Caco-2 (cell line): ENCODE measurements around the gene ARHGAP24. TPM values are rescaled to one million over a fixed set of nuclear protein-coding genes. Genes with fewer than 3 reads are reported as not detected.

ENCODE experiments used
- BruUV-seq: library from RNA; stranded (reverse); fragments of 400-500 nt; replicated peaks from 2 replicates; lab custom pipeline; 2021; lab: Mats Ljungman, UMichigan
- CTCF ChIA-PET: fragments of 300-600 bp; sonication (Branson Sonifier 250); formaldehyde crosslinking; loops from one replicate; lab custom pipeline; 2022; ENCODE audit warnings: antibody characterized with exemption; lab: Charles Lee
- POLR2A ChIA-PET: fragments of 300-600 bp; sonication (Branson Sonifier 250); formaldehyde crosslinking; loops from one replicate; lab custom pipeline; 2022; ENCODE audit warnings: antibody characterized with exemption; lab: Charles Lee
- DNase-seq, 2 experiments: peaks; one replicate each; pipeline versions ENCODE4 v3.0.0 to v3.0.0-alpha.2; 2020 to 2022
- H3K27me3 ChIP-seq: replicated peaks from 2 replicates; pipeline ENCODE4 v1.6.0; 2011; ENCODE audit warnings: low read length; ENCODE audit not compliant: control insufficient read depth, insufficient read depth
- H3K36me3 ChIP-seq: 2 replicates; pipeline ENCODE4 v1.5.1; 2011; ENCODE audit warnings: low read length; ENCODE audit not compliant: control insufficient read depth, insufficient read depth
- H3K4me1 ChIP-seq: fragments of 250-450 bp; sonication (Bioruptor Pico); 2 replicates; pipeline ENCODE4 v1.5.1; 2020; ENCODE audit warnings: mild to moderate bottlenecking
- H3K4me3 ChIP-seq: 2 replicates; pipeline ENCODE4 v1.5.1; 2011; ENCODE audit warnings: low read depth, mild to moderate bottlenecking, control low read depth, low read length
- H3K9me3 ChIP-seq: fragments of 250-450 bp; sonication (Bioruptor Pico); 2 replicates; pipeline ENCODE4 v1.5.1; 2020; ENCODE audit warnings: mild to moderate bottlenecking, moderate library complexity
- H3K27ac Mint-ChIP-seq: one replicate; pipeline ENCODE4 v1.8.0; 2022; ENCODE audit warnings: mixed read lengths; ENCODE audit not compliant: unreplicated experiment
- H3K27me3 Mint-ChIP-seq: one replicate; pipeline ENCODE4 v1.8.0; 2022; ENCODE audit warnings: mixed read lengths; ENCODE audit not compliant: insufficient read depth, unreplicated experiment
- H3K36me3 Mint-ChIP-seq: one replicate; pipeline ENCODE4 v1.8.0; 2022; ENCODE audit warnings: mild to moderate bottlenecking, mixed read lengths; ENCODE audit not compliant: insufficient read depth, unreplicated experiment
- H3K4me1 Mint-ChIP-seq: one replicate; pipeline ENCODE4 v1.8.0; 2022; ENCODE audit warnings: low read depth, mixed read lengths; ENCODE audit not compliant: unreplicated experiment
- H3K4me3 Mint-ChIP-seq: one replicate; pipeline ENCODE4 v1.8.0; 2022; ENCODE audit warnings: mild to moderate bottlenecking, moderate library complexity, mixed read lengths; ENCODE audit not compliant: unreplicated experiment
- H3K9me3 Mint-ChIP-seq: one replicate; pipeline ENCODE4 v1.8.0; 2022; ENCODE audit warnings: mixed read lengths; ENCODE audit not compliant: unreplicated experiment
- CTCF ChIP-seq, 2 experiments: fragments of 200-600 bp in 1 of 2; IDR thresholded peaks; 1 replicate in 1 of 2; 2 replicates in 1 of 2; pipeline versions ENCODE4 v1.5.1 to v1.8.0; 2011 to 2022; ENCODE audit warnings: antibody characterized with exemption in 1 of 2, control low read depth in 1 of 2, inconsistent platforms in 1 of 2, low read depth in 1 of 2, low read length in 1 of 2, mild to moderate bottlenecking in 1 of 2, moderate library complexity in 1 of 2; ENCODE audit not compliant: insufficient read depth in 1 of 2, severe bottlenecking in 1 of 2, unreplicated experiment in 1 of 2
- intact Hi-C: fragments of 100-400 bp; cut with micrococcal nuclease; formaldehyde crosslinking; loops from one replicate; pipeline ENCODE4 v1.10.0; 2022; ENCODE audit not compliant: unreplicated experiment
- total RNA-seq: library from RNA; stranded (reverse); gene quantifications from 2 replicates; pipeline ENCODE4 v1.2.3, GENCODE V29; 2022

ARHGAP24 gene
- total RNA-seq, 1 experiment from 2014 or later = 2.8 TPM

GRCh38 chr4:85603437-85604336 lies 128.7 kb downstream of the ARHGAP24 start:
- H3K27me3 Mint-ChIP-seq = no peaks in the 10 kb centered on the region
- H3K36me3 Mint-ChIP-seq = no peaks in the 10 kb centered on the region
- H3K9me3 ChIP-seq = no peaks in the 10 kb centered on the region
- no peak overlapping the region for H3K27ac Mint-ChIP-seq
- no peak overlapping the region for H3K4me3 ChIP-seq
- CTCF ChIA-PET = no interaction called here
- DNase-seq = no peak
- POLR2A ChIA-PET = no interaction called here
- no TSS peak for BruUV-seq
- intact Hi-C loops = no loop called here
- H3K9me3 Mint-ChIP-seq = no peaks in the 10 kb centered on the region
- no peaks in the 10 kb centered on the region for H3K4me1 Mint-ChIP-seq
- no peaks in the 10 kb centered on the region for H3K27me3 ChIP-seq
- no peak overlapping the region for H3K4me3 Mint-ChIP-seq
- H3K36me3 ChIP-seq = no peaks in the 10 kb centered on the region
- TF ChIP-seq CTCF (IDR thresholded peaks at IDR 0.05; ENCODE audit: insufficient read depth in 1 of 2, low read depth in 1 of 2, low read length in 1 of 2, severe bottlenecking in 1 of 2, unreplicated experiment in 1 of 2) = no peak
- H3K4me1 ChIP-seq = no peaks in the 10 kb centered on the region

GRCh38 chr4:85606505-85606904 lies 131.6 kb downstream of the ARHGAP24 start:
- H3K36me3 Mint-ChIP-seq = no peaks in the 10 kb centered on the region
- H3K27me3 Mint-ChIP-seq = no peaks in the 10 kb centered on the region

GRCh38 chr4:85607624-85608023 lies 132.7 kb downstream of the ARHGAP24 start:
- H3K4me3 ChIP-seq = no peak overlapping the region
- H3K4me3 Mint-ChIP-seq = no peak overlapping the region
- H3K9me3 Mint-ChIP-seq = no peaks in the 10 kb centered on the region
- no peaks in the 10 kb centered on the region for H3K4me1 Mint-ChIP-seq
- no peak for DNase-seq
- no peaks in the 10 kb centered on the region for H3K27me3 Mint-ChIP-seq
- ChIA-PET POLR2A (interaction anchor here (0.6 kb wide), 1 partner anchor 153 kb away, joined by 3 read pairs; no protein-coding TSS in a partner anchor), CTCF (interaction anchor here (0.6 kb wide), 1 partner anchor 75 kb away, joined by 4 read pairs; no protein-coding TSS in a partner anchor)
- intact Hi-C loops = no loop called here
- BruUV-seq = no TSS peak
- H3K36me3 Mint-ChIP-seq = no peaks in the 10 kb centered on the region
- H3K36me3 ChIP-seq = no peaks in the 10 kb centered on the region
- no peaks in the 10 kb centered on the region for H3K27me3 ChIP-seq
- H3K9me3 ChIP-seq = no peaks in the 10 kb centered on the region
- no peak for TF ChIP-seq CTCF (IDR thresholded peaks at IDR 0.05; ENCODE audit: insufficient read depth in 1 of 2, low read depth in 1 of 2, low read length in 1 of 2, severe bottlenecking in 1 of 2, unreplicated experiment in 1 of 2)
- no peak overlapping the region for H3K27ac Mint-ChIP-seq
- no peaks in the 10 kb centered on the region for H3K4me1 ChIP-seq

More at GRCh38 chr4:85606505-85606904, 131.6 kb downstream of the ARHGAP24 start:
- no TSS peak for BruUV-seq
- intact Hi-C loops = no loop called here
- H3K36me3 ChIP-seq = no peaks in the 10 kb centered on the region
- no peak for TF ChIP-seq CTCF (IDR thresholded peaks at IDR 0.05; ENCODE audit: insufficient read depth in 1 of 2, low read depth in 1 of 2, low read length in 1 of 2, severe bottlenecking in 1 of 2, unreplicated experiment in 1 of 2)
- H3K4me1 ChIP-seq = no peaks in the 10 kb centered on the region
- no peak overlapping the region for H3K4me3 ChIP-seq
- ChIA-PET POLR2A (no interaction called here), CTCF (no interaction called here)
- no peak for DNase-seq
- H3K9me3 ChIP-seq = no peaks in the 10 kb centered on the region
- Mint-ChIP-seq H3K9me3 (no peaks in the 10 kb centered on the region), H3K27ac (no peak overlapping the region), H3K4me1 (no peaks in the 10 kb centered on the region), H3K4me3 (no peak overlapping the region)
- H3K27me3 ChIP-seq = no peaks in the 10 kb centered on the region
